Mesendoderm (in vitro differentiated cells): ENCODE data around the gene AGAP3.

ENCODE experiments used
- DNase-seq: peaks from one replicate; pipeline ENCODE4 v3.0.0; 2013
- H2AK5ac ChIP-seq: 2 replicates; pipeline ENCODE4 v1.6.1; 2013; ENCODE audit warnings: low read length, inconsistent platforms
- H2BK120ac ChIP-seq: 2 replicates; pipeline ENCODE4 v1.6.1; 2013; ENCODE audit warnings: low read depth, mild to moderate bottlenecking, low read length, moderate library complexity, mixed read lengths
- H2BK15ac ChIP-seq: replicated peaks from 2 replicates; pipeline ENCODE4 v1.6.1; 2013; ENCODE audit warnings: low read depth, mild to moderate bottlenecking, moderate library complexity
- H2BK5ac ChIP-seq: 2 replicates; pipeline ENCODE4 v1.6.1; 2013; ENCODE audit warnings: low read length, inconsistent platforms
- H3K18ac ChIP-seq: 2 replicates; pipeline ENCODE4 v1.6.1; 2013; ENCODE audit warnings: mild to moderate bottlenecking, low read length, mixed read lengths
- H3K23ac ChIP-seq: one replicate; pipeline ENCODE4 v1.6.1; 2013; ENCODE audit warnings: low read length
- H3K27ac ChIP-seq: 2 replicates; pipeline ENCODE4 v1.5.1; 2013; ENCODE audit warnings: low read depth, mild to moderate bottlenecking, inconsistent platforms, low read length, moderate library complexity
- H3K27me3 ChIP-seq: 2 replicates; pipeline ENCODE4 v1.6.1; 2013; ENCODE audit warnings: low read length, control low read depth, mild to moderate bottlenecking, inconsistent platforms; ENCODE audit not compliant: insufficient read depth, poor library complexity
- H3K36me3 ChIP-seq: 2 replicates; pipeline ENCODE4 v1.6.1; 2013; ENCODE audit warnings: low read length, inconsistent platforms; ENCODE audit not compliant: control insufficient read depth, insufficient read depth
- H3K4ac ChIP-seq: one replicate; pipeline ENCODE4 v1.6.1; 2013; ENCODE audit warnings: low read depth, mild to moderate bottlenecking, low read length, moderate library complexity
- H3K4me1 ChIP-seq: 2 replicates; pipeline ENCODE4 v1.6.1; 2013; ENCODE audit warnings: low read depth, low read length, inconsistent platforms; ENCODE audit not compliant: control insufficient read depth
- H3K4me2 ChIP-seq: 2 replicates; pipeline ENCODE4 v1.6.1; 2013; ENCODE audit warnings: low read length
- H3K4me3 ChIP-seq: 2 replicates; pipeline ENCODE4 v1.5.1; 2013; ENCODE audit warnings: mild to moderate bottlenecking, low read length
- H3K56ac ChIP-seq: one replicate; pipeline ENCODE4 v1.6.1; 2013; ENCODE audit warnings: low read length
- H3K79me1 ChIP-seq: 2 replicates; pipeline ENCODE4 v1.6.1; 2013; ENCODE audit warnings: low read length, inconsistent platforms
- H3K79me2 ChIP-seq: 2 replicates; pipeline ENCODE4 v1.6.1; 2013; ENCODE audit warnings: mild to moderate bottlenecking, low read length; ENCODE audit not compliant: control insufficient read depth, insufficient read depth
- H3K9ac ChIP-seq: 2 replicates; pipeline ENCODE4 v1.6.1; 2013; ENCODE audit warnings: low read length, inconsistent platforms
- H4K5ac ChIP-seq: one replicate; pipeline ENCODE4 v1.6.1; 2013; ENCODE audit warnings: low read length
- H4K8ac ChIP-seq: one replicate; pipeline ENCODE4 v1.6.1; 2013; ENCODE audit warnings: low read depth, mild to moderate bottlenecking, control low read depth, low read length, moderate library complexity
- WGBS: extraction: QIAGEN DNeasy Blood & Tissue Kit; methylation state at CpG from one replicate; pipeline ENCODE4 v1.1.7; 2013; ENCODE audit warnings: low lambda C conversion rate, missing lambda C conversion rate; ENCODE audit not compliant: insufficient coverage; ENCODE audit errors: extremely low coverage; 5-methylcytosine and 5-hydroxymethylcytosine counted together

AGAP3 gene

GRCh38 chr7:151082141-151083070 is 3.9 kb upstream of the AGAP3 start:
- Histone ChIP-seq H3K23ac (peak overlapping the region; percentile 66), H2BK120ac (peak overlapping the region; percentile 50), H3K79me2 (peaks cover 15% of the 10 kb centered on the region), H3K4me3 (peak overlapping the region; percentile 71), H2AK5ac (peak overlapping the region; percentile 38), H4K5ac (no peak overlapping the region), H2BK5ac (no peak overlapping the region), H3K79me1 (peaks cover 15% of the 10 kb centered on the region), H4K8ac (peak overlapping the region; percentile 57), H3K4me2 (peak overlapping the region; percentile 80), H3K27me3 (no peaks in the 10 kb centered on the region), H3K36me3 (no peaks in the 10 kb centered on the region), H3K56ac (peak overlapping the region; percentile 91), H3K9ac (peak overlapping the region; percentile 86), H2BK15ac (no peak overlapping the region), H3K27ac (no peak overlapping the region), H3K4me1 (peaks cover 13% of the 10 kb centered on the region), H3K4ac (no peak overlapping the region), H3K18ac (peak overlapping the region; percentile 94)
- WGBS, result no CpG with 5 or more reads among the region's 42 CpGs
- no peak for DNase-seq

GRCh38 chr7:151083071-151083823 is 3.0 kb upstream of the AGAP3 start, which contains the start of gene TMUB1:
Gene TMUB1 (minus strand): TSS chr7:151083493. CDS start chr7:151082563, 930 bp downstream.
- peak within 1 kb of the TSS; percentile 71 for H3K4me3 ChIP-seq
- peaks cover 13% of the 10 kb centered on the region for H3K4me1 ChIP-seq
- H2BK120ac ChIP-seq, result peak within 1 kb of the TSS; percentile 50
- H3K18ac ChIP-seq, result peak within 1 kb of the TSS; percentile 94
- H3K36me3 ChIP-seq, result no peaks in the 10 kb centered on the region
- H3K4me2 ChIP-seq, result peak within 1 kb of the TSS; percentile 84
- H3K27ac ChIP-seq, result no peak within 1 kb of the TSS
- H3K56ac ChIP-seq, result peak within 1 kb of the TSS; percentile 91
- no peaks in the 10 kb centered on the region for H3K27me3 ChIP-seq
- no peak within 1 kb of the TSS for H3K4ac ChIP-seq
- H3K23ac ChIP-seq, result peak within 1 kb of the TSS; percentile 66
- H4K5ac ChIP-seq, result no peak within 1 kb of the TSS
- H4K8ac ChIP-seq, result peak within 1 kb of the TSS; percentile 57
- peak; percentile 61 for DNase-seq
- peaks cover 17% of the 10 kb centered on the region for H3K79me2 ChIP-seq
- H3K79me1 ChIP-seq, result peaks cover 19% of the 10 kb centered on the region
- no peak within 1 kb of the TSS for H2BK5ac ChIP-seq
- WGBS, result no CpG with 5 or more reads among the region's 69 CpGs
- H2AK5ac ChIP-seq, result peak within 1 kb of the TSS; percentile 38
- peak within 1 kb of the TSS; percentile 86 for H3K9ac ChIP-seq
- no peak within 1 kb of the TSS for H2BK15ac ChIP-seq

- WGBS, result no CpG with 5 or more reads among the region's 3 CpGs
- H3K56ac ChIP-seq, result peak overlapping the region; percentile 69
- H3K18ac ChIP-seq, result no peak overlapping the region
- H3K9ac ChIP-seq, result peak overlapping the region; percentile 25
- H3K4me3 ChIP-seq, result peak overlapping the region; percentile 6
- H2BK120ac ChIP-seq, result no peak overlapping the region
- H4K5ac ChIP-seq, result no peak overlapping the region
- peaks cover 19% of the 10 kb centered on the region for H3K79me1 ChIP-seq
- peaks cover 16% of the 10 kb centered on the region for H3K4me1 ChIP-seq
- no peak overlapping the region for H3K27ac ChIP-seq
- no peak overlapping the region for H4K8ac ChIP-seq
- H3K23ac ChIP-seq, result no peak overlapping the region
- H3K79me2 ChIP-seq, result peaks cover 17% of the 10 kb centered on the region
- H2AK5ac ChIP-seq, result no peak overlapping the region
- H3K36me3 ChIP-seq, result no peaks in the 10 kb centered on the region
- peak overlapping the region; percentile 84 for H3K4me2 ChIP-seq
- H3K27me3 ChIP-seq, result no peaks in the 10 kb centered on the region
- no peak overlapping the region for H3K4ac ChIP-seq
- DNase-seq, result no peak
- no peak overlapping the region for H2BK15ac ChIP-seq
- H2BK5ac ChIP-seq, result no peak overlapping the region
Observed at GRCh38 chr7:151083824-151084160, 2.5 kb upstream of the AGAP3 start.

GRCh38 chr7:151085329-151085690 is 965 bp upstream of the AGAP3 start:
- H2BK5ac ChIP-seq, result no peak overlapping the region
- H3K9ac ChIP-seq, result peak overlapping the region; percentile 9
- H2BK120ac ChIP-seq, result no peak overlapping the region
- no peak overlapping the region for H3K4ac ChIP-seq
- no peaks in the 10 kb centered on the region for H3K27me3 ChIP-seq
- H3K23ac ChIP-seq, result no peak overlapping the region
- H3K79me2 ChIP-seq, result peaks cover 9% of the 10 kb centered on the region
- H4K8ac ChIP-seq, result no peak overlapping the region
- H3K18ac ChIP-seq, result no peak overlapping the region
- H3K79me1 ChIP-seq, result peaks cover 15% of the 10 kb centered on the region
- H3K36me3 ChIP-seq, result peaks cover 2% of the 10 kb centered on the region
- no peak overlapping the region for H3K27ac ChIP-seq
- DNase-seq, result no peak
- WGBS, result no CpG with 5 or more reads among the region's 5 CpGs
- H3K56ac ChIP-seq, result peak overlapping the region; percentile 40
- no peak overlapping the region for H2BK15ac ChIP-seq
- H4K5ac ChIP-seq, result no peak overlapping the region
- H3K4me1 ChIP-seq, result peaks cover 20% of the 10 kb centered on the region
- no peak overlapping the region for H3K4me3 ChIP-seq
- H2AK5ac ChIP-seq, result no peak overlapping the region
- no peak overlapping the region for H3K4me2 ChIP-seq

- no peak overlapping the region for H4K5ac ChIP-seq
- no peak overlapping the region for H3K27ac ChIP-seq
- H3K56ac ChIP-seq, result peak overlapping the region; percentile 98
- WGBS, result no CpG with 5 or more reads among the region's 56 CpGs
- H2BK15ac ChIP-seq, result no peak overlapping the region
- peak overlapping the region; percentile 57 for H3K18ac ChIP-seq
- H3K4me2 ChIP-seq, result peak overlapping the region; percentile 91
- peak overlapping the region; percentile 82 for H3K4me3 ChIP-seq
- H2AK5ac ChIP-seq, result no peak overlapping the region
- H3K79me2 ChIP-seq, result peaks cover 11% of the 10 kb centered on the region
- H3K23ac ChIP-seq, result peak overlapping the region; percentile 94
- peak overlapping the region; percentile 93 for H3K9ac ChIP-seq
- no peak overlapping the region for H2BK5ac ChIP-seq
- H2BK120ac ChIP-seq, result no peak overlapping the region
- H3K27me3 ChIP-seq, result no peaks in the 10 kb centered on the region
- no peak overlapping the region for H4K8ac ChIP-seq
- peaks cover 2% of the 10 kb centered on the region for H3K36me3 ChIP-seq
- H3K4ac ChIP-seq, result peak overlapping the region; percentile 27
- peaks cover 20% of the 10 kb centered on the region for H3K4me1 ChIP-seq
- H3K79me1 ChIP-seq, result peaks cover 22% of the 10 kb centered on the region
- DNase-seq, result peak; percentile 53
Observed at GRCh38 chr7:151086802-151087244, 548 bp downstream of the AGAP3 start.
